Effector CD8-positive, alpha-beta T cell (primary cell): ENCODE measurements around the gene RHOBTB3.

Source experiments
- DNase-seq: peaks from one replicate; lab custom pipeline; 2025; lab: John Stamatoyannopoulos, UW

RHOBTB3 gene

DNA sequence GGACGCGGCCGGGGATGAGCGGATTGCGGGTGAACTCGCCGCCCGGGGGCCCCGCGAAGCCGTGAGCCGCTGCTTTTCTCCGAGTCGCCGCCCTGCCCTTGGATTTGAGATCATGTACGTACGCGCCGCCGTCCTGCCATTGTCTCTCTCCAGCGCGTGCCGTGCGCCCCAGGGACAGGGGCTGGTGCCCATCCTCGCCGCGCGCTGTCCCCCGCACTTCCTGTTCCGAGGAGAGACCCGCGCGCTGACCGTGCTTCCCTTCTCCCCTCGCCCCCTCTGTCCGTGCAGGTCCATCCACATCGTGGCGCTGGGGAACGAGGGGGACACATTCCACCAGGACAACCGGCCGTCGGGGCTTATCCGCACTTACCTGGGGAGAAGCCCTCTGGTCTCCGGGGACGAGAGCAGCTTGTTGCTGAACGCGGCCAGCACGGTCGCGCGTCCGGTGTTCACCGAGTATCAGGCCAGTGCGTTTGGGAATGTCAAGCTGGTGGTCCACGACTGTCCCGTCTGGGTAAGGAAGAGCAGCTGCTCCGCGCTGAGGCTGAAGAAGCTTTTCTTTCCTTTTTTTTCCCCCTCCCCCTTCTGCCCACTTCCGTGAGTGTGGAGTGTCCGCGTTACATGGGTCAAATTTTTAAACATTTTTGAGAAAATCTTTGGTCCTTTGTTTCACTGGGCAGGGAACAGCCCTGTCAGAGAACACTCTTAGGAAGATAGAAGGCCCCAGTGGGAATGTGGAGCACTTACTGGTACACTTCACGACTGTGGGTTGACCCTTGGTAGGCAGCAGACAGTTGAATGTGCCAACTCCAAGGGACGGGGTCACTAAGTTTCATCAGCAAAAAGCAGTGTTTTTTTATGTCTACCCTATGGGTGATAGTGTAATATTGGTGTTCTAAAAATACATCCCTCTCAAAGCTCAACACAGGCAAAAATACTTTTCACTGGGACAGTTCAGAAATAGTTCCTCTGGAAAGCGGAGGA lies 727 bp downstream of the RHOBTB3 start:
- DNase-seq, result no peak

DNA sequence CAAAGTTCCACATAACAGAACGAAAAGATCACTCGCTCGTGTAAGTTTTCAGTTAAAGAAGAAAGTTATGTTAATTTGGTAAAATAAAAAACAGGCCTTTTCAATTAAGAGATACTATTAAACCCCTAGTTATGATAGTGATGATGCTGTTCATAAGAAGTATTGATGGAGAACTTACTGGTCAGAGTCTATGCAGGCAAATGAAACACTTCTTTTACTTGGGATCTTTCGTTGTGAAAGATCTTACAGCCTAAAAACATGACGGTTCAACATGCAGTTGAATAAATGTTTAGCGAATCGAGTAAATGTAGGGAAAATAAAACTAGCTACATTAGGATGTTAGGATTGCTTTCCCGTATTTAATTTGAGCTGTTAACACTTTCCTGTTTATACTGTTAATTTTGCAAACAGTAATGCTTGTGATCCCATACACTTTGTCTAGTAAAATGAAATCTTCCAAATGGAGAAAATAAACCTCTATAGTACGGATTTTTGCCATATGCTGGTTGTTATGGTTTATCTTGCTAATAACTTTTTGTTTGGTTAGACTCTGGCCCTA lies 2.0 kb downstream of the RHOBTB3 start:
- no peak for DNase-seq

DNA sequence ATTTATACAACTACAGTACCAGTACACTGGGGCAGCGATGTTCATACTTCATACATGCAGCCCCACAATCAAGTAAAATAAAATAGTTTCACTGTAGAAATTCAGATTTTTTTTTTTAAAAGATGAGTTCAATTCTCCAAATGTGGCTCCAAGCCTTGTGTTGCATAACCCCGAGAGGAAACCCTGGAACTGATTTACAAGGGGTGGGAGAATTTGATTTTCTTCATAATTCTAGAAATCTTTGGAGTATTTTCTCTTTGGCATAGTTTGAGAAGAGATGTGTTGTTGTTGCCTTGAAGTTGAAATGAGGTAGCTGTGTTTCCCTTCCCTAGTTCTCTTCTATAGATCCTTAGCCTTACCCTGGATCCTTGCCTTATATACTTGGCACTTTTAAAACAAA lies 3.1 kb downstream of the RHOBTB3 start:
- no peak for DNase-seq

- no peak for DNase-seq
Observed at GRCh38 chr5:95734906-95735305, 3.8 kb downstream of the RHOBTB3 start.

- DNase-seq, result no peak
Observed at GRCh38 chr5:95735406-95735805, 4.3 kb downstream of the RHOBTB3 start.

- DNase-seq, result no peak
Observed at GRCh38 chr5:95738072-95738471, 6.9 kb downstream of the RHOBTB3 start.

GRCh38 chr5:95738834-95739233 lies 7.7 kb downstream of the RHOBTB3 start:
- no peak for DNase-seq

GRCh38 chr5:95739857-95740256 lies 8.7 kb downstream of the RHOBTB3 start:
- DNase-seq, result no peak

DNA sequence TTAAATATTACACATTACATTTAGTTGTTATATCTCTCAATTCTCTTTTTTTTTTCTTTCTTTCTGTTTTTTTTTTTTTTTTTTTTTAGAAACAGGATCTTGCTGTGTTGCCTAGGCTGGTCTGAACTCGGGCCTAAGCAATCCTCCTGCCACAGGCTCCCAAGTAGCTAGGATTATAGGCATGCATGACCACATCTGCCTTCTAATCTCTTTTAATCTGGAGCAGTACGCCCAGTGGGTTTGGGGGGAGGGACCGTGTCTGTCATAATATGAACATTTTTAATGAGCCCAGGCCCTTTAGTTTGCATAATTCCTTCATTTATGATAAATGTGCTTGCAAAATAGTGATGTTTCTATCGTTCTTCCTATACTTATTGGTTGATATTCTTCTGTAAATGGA lies 10.3 kb downstream of the RHOBTB3 start:
- DNase-seq, result no peak

DNA sequence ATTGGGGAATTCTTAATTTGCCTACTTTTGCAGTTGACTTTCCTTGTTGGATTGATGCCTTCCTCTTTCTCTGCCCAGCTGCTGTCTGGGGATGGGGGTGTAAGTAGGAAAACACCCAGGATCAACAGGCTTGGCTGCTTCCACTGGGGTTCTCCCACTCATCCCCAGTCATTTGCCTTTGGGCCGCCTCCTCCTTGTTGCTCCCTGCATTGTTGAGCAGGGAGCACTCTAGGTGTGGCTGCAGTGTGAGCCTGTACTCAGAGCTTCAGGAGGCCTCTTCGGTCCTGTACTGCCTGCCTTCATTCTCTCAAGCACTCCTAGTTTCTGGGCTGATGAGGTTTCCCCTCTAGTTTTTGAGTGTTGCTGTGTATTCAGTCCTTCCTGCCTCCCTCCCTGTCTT lies 12.1 kb downstream of the RHOBTB3 start:
- no peak for DNase-seq

- no peak for DNase-seq
Observed at GRCh38 chr5:95743877-95744276, 12.7 kb downstream of the RHOBTB3 start.

GRCh38 chr5:95746194-95746593 lies 15.1 kb downstream of the RHOBTB3 start:
- no peak for DNase-seq

- DNase-seq, result no peak
Observed at GRCh38 chr5:95746722-95747679, 15.9 kb downstream of the RHOBTB3 start.

DNA sequence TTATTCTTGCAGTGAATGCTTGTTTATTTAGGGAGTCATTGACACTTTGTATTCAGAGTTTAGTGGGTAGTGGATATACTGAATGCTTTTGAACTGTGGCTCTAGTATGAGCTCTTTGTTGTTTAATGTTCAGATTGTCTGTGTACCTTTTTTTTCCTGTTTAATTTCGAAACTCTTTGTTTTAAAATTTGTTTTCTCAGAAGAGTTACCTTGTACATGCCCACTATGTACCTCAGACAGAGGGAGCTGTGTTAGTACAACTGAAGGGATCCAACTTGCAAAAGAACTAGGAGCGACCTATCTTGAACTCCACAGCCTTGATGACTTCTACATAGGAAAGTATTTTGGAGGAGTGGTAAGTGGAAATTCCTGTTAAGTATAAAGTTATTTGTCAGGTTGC lies 17.0 kb downstream of the RHOBTB3 start:
- no peak for DNase-seq

GRCh38 chr5:95754545-95754944 lies 23.4 kb downstream of the RHOBTB3 start:
- DNase-seq, result no peak

DNA sequence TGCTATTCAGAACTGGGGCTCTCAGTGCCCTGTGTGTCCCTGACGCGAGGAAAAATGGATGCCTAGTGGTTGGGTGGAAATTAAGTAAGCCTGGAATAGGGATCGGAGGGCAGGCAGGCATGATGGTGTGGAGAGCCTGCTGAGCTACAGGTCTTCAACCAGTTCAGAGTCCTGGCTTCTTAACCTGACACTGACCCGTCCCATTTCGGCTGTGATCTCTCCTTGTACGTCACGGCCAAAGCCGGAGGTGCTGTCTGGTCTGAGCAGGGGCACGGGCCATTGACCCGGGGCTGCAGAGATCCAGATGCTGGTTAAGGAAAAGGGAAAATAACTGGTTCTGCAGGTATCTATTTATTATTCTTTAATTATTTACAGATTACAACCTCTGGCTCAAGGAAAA lies 27.9 kb downstream of the RHOBTB3 start:
- DNase-seq, result no peak

- no peak for DNase-seq
Observed at GRCh38 chr5:95759634-95760033, 28.5 kb downstream of the RHOBTB3 start.

- no peak for DNase-seq
Observed at GRCh38 chr5:95760273-95761191, 29.4 kb downstream of the RHOBTB3 start.

DNA sequence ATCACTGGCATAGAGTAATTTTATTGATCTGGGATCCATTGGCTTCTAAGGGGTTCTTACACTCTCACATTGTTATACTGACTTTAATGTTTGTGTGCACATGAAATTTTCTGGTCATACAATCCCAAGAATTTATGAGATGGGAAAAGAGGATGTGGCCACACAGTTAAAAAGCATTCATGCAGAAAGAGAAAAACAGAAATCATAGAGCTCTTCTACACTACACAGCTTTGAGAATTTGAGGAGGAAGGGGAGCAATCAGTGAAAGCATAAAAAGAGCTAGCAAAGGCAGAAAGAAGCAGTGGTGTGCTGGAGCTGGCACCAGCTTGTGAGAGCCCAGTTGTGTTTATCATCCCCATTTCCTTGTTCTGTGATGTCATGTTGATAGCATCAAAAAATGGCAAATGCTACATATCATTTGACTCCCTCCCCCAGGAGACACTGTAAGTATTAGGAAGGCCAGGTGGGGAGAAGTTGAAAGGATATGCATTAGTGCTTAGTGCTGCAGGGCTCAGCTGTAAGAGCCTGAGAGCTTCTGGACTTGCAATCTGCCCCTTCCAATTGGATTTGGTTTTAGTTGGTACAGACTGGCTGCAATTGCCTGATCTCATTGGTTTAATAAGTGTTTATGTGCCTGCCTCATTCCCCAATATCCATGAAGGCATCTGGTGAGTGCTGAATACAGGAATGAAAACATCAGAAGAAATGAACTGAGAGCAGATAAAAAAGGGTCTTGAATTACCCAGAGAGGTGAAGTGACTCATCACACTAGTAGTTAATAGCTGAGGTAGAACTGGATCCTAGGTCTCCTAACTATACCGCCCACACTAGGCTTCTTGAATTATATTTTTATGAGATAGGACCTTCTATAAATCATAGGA lies 30.9 kb downstream of the RHOBTB3 start:
- no peak for DNase-seq

DNA sequence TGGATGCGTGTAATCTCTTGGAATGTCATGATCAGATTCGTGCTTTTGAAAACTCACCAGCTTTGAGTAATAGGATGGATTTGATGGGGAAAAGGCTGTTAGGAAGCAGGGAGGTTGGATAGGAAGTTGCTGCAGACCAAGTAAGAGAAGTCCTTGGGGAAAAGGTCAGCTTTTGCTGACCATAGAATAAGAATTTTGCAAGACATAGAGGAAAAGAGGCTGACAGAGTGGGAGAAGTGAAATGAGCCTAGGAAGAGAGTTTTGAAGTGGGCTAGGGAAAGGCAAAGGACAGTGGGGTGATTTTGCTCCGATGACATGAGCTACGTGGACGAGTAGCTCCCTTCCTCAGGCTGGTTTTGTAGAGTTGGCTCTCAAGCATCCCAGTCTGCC lies 31.5 kb downstream of the RHOBTB3 start:
- no peak for DNase-seq
